ENCODE measurements around the gene ZNF407. TPM values are rescaled to one million over a fixed set of nuclear protein-coding genes. Genes with fewer than 3 reads are reported as not detected.
A peak's percentile ranks its signal among the peaks of the same experiment; 100 is the strongest.

ZNF407 gene
- total RNA-seq, 1 experiment from 2014 or later = 5.9 TPM

DNA sequence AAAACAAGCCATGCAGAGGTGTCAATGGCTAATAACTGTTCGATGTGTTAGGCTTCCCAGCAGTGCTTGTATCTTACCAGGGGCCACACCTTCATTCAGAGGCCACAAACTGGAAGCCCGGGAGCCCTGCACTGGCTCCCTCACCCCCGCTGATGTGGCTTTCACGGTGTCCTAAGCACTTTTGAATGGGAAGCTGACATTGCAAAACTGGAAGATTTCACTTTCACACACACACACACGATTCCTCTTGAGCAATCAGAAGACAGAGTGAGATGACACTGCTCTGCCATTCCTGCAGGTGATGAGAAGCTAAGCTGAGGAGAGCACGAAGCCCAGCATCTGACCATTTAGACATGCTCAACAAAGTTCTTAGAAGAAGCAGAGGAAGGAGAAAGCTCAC is 8.6 kb upstream of the ZNF407 start:
- DNase-seq (ENCODE audit: low read depth) = no peak

DNA sequence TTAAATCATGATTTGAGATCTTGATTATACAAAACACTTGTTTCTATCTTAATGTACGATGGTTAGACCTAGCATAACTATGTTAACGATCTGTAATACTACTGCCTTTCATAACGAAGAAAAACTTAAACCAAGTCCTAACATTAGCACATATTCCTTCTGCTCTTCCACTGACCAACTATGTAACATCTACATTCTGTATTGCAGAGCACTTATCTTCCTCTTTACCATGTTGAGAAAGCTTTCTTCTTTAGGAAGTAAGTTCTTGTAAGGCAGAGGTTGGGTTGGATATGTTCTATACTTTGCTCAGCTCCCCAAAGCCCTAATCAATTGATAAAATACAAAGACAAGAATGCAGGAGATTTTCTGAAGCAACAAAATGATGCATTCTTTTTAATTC is 7.9 kb upstream of the ZNF407 start:
- no peak for DNase-seq (ENCODE audit: low read depth)

GRCh38 chr18:74590671-74591070 is 7.0 kb upstream of the ZNF407 start:
- no peak for DNase-seq (ENCODE audit: low read depth)

GRCh38 chr18:74595431-74595830 is 2.2 kb upstream of the ZNF407 start:
- DNase-seq (ENCODE audit: low read depth) = no peak

DNA sequence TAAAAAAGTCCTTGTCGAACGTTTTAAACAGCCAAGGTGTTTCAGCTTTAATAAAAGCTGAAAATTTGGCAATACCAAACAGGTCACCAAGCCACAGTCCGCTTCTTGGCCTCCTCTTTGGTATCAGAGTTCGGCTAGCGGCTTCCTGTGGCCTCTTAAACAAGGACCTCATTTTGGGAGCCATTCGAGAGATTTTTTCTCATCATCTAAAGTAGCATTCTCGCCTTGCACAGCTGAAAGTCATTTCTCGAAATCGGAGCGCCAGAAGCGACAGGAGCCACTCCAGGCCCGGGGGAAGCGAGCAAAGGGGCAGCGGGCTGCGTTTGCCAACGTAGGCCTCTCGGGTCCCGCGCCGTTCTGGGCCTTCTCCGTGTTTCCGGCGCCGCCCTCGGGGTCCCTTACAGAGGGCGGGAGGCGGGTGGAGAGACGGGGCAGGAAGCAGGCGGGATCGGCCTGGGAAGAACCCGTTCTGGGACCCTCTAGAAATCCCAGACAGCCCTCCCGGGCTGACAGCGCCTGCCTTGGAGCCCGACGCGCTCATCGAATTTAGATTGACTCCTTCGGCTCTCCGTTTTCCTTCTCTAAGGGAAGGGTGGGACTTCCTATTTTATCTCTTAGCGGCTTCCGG is 522 bp upstream of the ZNF407 start:
- DNase-seq (ENCODE audit: low read depth) = peak; percentile 70

GRCh38 chr18:74598350-74599001 is 806 bp downstream of the ZNF407 start:
- DNase-seq (ENCODE audit: low read depth) = peak; percentile 51

DNA sequence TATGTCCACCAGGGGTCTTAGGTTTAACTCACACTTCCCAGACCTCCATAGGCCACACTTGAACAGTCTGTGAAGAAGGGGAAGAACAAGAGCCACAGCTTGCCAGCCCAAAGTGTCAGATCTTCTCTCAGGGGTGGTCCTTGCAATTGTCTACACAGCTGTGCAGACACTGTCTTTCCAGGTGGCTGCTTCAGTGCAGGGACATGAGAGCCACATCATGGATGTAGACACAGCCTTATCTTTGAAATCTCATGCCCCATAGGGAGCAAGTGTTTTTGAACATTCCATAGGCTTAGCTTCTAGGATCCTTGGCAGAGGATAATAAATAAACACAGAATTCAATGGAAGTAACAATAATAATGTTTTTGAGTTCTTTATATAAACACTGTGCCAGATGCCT is 6.7 kb downstream of the ZNF407 start:
- no peak for DNase-seq (ENCODE audit: low read depth)

DNA sequence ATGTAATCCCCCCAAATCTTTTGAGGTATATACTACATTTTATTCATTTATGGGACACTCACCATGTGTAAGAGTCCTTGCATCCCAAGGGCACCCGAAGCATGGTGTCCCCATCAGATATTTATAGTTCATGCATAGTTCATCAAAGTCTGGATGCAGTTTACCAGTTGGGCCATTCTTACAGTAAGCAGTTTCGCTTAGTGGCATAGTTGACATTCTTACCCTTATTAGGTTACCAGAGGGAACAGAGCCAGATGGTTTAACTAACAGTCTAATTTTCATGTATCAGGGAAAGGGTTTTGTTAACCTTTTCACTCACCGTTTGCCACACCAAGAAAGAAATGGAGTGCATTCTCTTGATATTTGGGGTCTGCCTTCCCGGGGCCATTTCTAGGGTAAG is 7.1 kb downstream of the ZNF407 start:
- no peak for DNase-seq (ENCODE audit: low read depth)

- DNase-seq (ENCODE audit: low read depth) = no peak
Observed at GRCh38 chr18:74608681-74609080, 11.0 kb downstream of the ZNF407 start.

DNA sequence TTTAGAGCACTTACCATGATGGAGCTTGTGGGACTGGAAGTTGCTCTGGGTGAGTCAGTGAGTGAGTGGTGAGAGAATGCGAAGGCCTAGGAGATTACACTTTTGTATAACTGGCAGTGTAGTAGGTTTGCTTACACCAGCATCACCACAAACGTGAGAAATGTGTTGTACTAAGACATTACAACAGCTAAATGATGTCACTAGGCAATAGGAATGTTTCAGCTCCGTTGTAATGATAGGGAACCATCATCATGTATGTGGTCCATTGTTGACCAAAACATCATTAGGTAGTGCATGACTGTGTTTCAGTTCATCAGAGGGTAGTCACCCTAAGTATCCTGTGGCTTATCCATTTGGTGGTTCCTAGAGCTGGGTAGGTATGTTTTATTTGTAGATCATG is 11.9 kb downstream of the ZNF407 start:
- DNase-seq (ENCODE audit: low read depth) = peak; percentile 60

DNA sequence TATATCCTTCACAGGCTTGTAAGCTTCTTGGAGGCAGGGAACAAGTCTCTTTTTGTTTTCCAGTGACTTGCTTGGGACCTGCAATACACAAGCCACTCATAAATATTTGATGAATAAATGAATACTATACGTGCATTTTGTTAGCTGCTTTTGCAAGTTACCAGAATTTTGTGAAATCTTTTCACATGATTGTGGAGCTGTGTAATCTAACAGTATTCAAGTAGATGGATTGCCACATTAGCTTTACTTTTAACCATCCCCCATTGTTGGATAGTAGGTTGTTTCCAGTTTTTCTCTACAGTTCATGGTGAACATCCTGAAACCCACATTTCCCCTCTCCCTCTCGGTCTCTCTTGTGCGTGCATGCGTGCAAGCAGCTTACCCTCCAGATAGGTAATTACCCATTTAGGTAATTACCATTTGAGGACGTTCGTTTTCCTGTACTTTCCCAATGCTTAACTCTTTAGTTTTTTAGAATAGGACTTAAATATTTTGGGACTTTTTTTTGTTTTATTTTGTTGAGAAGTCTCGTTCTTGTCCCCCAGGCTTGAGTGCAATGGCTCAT is 12.5 kb downstream of the ZNF407 start:
- DNase-seq (ENCODE audit: low read depth) = no peak

GRCh38 chr18:74610860-74611259 is 13.2 kb downstream of the ZNF407 start:
- DNase-seq (ENCODE audit: low read depth) = no peak

GRCh38 chr18:74611765-74612164 is 14.1 kb downstream of the ZNF407 start:
- DNase-seq (ENCODE audit: low read depth) = no peak

DNA sequence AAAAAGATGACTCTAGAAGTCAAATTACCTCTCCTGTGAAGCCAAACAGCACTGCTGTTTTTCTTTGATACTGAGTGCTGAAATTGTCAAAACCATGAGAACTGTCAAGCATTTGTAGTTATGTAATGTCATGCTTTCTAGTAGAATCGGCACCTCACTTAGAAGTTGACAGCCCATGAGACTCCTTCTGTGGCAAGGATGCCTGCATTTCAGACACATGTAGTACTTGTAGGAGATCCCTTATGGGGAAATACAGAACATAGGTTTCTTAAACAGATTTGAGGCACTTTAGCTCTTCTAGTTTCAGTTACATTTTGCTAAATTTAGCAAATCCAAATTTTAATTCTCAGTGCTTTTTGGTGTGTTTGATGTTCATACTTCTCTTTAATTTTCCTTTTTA is 15.7 kb downstream of the ZNF407 start:
- DNase-seq (ENCODE audit: low read depth) = no peak

- no peak for DNase-seq (ENCODE audit: low read depth)
Observed at GRCh38 chr18:74616494-74616893, 18.8 kb downstream of the ZNF407 start.

- no peak for DNase-seq (ENCODE audit: low read depth)
Observed at GRCh38 chr18:74617486-74617885, 19.8 kb downstream of the ZNF407 start.

- DNase-seq (ENCODE audit: low read depth) = no peak
Observed at GRCh38 chr18:74622072-74622471, 24.4 kb downstream of the ZNF407 start.

DNA sequence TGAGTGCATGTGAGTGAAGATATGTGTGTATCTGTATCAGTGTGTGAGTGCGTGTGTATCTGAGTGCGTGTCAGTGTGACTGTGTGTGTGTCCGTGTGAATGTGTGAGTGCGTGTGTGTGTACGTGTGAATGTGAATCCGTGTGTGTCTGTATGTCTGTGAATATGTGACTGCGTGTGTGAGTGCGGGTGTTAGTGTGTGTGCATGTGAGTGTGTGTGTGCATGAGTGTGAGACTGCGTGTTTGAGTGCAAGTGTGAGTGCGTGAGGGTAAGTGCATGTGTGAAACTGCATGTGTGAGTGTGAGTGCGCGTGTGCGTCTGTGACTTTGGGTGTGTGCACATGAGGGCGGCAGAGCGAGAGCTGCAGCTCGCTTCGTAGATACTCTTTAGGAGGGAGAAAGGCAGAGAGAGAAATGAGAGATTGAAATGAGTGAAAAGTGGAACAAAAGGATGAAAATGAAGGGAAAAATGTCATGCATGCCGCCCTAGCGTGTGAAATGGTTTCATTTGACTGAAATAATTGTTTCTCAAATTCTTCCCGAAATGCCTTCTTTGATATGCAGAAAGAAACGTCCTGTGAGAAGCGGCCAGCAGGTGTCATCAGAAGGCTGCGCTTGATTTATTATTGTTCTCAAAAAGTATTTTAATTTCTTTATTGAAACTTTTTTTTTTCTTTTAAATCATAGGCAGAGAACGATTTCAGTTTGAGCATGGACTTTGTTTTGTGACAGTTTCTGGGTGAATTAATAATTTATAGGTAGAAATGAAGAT is 25.6 kb downstream of the ZNF407 start:
- DNase-seq (ENCODE audit: low read depth) = no peak

GRCh38 chr18:74624466-74624865 is 26.8 kb downstream of the ZNF407 start:
- DNase-seq (ENCODE audit: low read depth) = no peak

DNA sequence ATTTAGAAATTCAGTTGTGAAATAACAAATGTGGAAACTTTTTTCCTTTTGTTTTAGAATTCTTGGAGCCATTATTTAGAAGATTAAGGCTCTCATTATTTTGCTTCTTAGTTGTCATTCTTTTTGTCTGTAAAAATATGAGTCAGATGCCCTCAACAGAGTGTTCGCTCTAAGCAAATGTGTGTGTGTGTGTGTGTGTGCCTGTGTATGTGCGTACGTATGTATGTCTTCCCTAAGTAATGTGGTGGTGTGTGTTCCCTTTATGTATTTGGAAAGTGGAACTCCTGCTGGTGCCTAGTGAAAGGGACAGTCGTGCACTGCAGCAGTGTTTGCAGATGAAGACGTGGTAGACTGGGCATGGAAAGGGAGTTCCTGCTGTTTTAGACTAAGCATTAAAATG is 27.5 kb downstream of the ZNF407 start:
- no peak for DNase-seq (ENCODE audit: low read depth)

DNA sequence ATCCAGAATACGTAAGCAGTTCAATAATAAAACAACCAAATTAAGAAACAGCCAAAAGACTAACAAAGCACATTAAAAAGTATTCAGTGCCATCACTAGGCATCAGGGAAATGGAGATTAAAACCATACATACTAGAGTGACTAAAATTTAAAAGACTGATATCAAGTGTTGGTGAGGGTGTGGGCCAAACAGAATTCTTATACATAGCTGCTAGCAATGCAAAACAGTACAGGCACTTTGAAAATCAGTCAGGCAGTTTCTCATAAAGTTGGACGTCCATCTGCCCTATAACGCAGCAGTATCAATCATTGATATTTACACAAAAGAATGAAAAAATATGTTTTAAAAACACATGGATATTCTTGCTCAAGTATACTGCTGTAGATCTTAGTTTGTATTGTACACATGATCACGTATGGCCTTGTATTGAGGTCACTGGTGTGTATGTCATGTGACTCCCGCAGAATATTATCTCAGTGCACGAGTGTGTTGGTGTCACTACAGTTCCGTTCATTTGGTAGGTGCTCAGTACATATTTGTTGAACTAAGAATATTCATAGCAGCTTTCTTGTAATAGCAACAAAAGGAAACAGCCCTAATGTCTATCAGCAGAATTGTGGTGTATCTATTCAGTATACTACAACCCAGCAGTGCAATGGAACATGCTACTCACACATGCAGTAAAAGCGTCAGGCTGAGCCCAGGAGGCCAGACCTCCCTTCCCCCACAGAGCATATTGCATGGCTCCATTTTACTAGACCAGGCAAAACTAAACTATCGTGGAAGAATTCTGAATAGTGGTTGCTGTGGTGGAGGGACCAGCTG is 28.6 kb downstream of the ZNF407 start:
- DNase-seq (ENCODE audit: low read depth) = no peak

DNA sequence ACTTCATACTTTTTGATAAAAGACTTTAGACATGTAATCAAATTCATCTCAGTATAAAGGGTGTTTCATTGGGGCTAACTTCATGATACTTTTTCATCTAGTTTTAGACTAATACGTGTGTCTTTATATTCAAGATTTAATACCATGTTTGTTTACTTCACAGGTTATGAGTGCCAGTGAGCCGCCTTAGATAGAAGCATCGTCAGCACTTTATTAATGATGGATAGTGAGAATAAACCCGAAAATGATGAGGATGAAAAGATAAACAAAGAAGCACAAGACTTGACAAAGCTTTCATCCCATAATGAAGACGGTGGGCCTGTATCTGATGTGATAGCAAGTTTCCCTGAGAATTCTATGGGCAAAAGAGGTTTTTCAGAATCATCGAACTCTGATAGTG is 33.1 kb downstream of the ZNF407 start:
- DNase-seq (ENCODE audit: low read depth) = no peak

Data from Daoy (cell line).